HG02852 (cell line): ENCODE data around the gene PRSS53.

Source experiments
- ATAC-seq: cut with Tn5 transposase; IDR thresholded peaks from one replicate; pipeline ENCODE4 v1.9.1; 2021; ENCODE audit warnings: mild to moderate bottlenecking, moderate library complexity; ENCODE audit not compliant: unreplicated experiment

Gene PRSS53

DNA sequence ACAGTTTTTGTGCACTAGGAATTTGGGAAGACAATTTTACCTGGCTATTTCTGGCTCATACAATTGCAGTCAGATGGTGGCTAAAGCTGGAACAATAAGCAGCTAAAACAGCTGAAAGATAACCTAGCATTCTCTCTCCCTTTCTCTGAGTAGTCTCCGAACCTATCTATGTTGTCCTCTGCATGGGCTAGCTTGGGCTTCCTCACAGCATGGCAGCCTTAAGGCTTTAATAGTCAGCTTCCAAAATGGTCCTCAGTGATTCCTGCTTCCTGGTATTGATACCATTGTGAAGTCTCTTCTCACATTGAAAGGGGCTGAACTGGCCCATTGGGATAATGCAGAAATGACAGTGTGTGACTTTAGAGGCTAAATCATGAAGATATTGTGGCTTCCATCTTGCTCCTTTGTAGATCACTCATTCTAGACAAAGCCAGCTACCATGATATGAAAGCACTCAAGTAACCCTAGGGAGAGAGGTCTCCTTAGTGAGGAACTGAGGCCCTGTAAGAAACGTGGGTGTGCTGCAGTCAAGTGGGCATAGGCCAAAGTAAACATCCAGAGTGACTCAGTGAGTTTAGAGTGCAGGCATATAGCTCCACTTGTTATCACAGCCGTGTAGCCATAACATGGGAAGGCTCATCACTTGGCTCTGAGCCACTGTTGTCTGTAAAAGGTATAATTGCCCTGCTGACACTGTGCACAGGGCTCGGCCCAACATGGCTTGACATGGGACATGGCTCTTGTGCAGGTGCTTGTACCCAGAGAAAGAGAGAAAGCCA lies 11.3 kb upstream of the PRSS53 start:
- no peak for ATAC-seq

DNA sequence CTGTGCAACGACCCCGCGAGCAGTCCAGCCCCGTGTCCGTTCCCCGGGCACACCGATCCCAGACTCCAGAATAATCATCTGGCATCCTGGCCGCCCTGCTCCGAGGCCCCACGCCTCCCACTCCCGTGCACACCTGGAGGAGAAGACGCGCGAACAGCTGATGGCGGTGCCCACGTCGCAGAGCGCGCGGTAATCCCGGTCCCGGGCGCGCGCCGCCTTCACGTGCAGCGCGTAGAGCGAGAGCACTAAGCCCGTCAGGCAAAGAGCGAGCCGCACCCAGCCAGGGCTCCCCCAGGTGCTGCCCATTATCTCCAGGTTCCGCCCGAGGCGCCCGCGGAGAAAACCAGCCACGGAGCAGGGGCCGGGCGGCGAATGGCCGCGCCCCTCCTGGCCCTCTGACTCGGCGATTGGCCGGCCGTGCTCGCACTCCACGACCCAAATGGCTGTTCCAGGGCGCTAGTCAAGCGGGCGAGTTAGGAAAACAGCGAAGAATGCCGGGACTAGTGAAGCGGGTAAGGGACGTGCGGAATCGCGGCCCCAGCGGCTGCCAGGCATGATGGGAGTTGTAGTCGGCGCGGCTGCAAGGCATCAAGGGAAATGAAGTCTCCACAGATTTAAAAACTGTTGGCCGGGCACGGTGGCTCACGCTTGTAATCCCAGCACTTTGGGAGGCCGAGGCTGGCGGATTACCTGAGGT lies 5.8 kb upstream of the PRSS53 start, which contains the start of gene VKORC1:
Gene VKORC1, minus strand, starts transcription at position 374 of the 697 bp plus-strand sequence. Its CDS starts 68 bp downstream, at position 306.
- ATAC-seq: peak; percentile 83

- no peak for ATAC-seq
These were observed 5.3 kb upstream of the PRSS53 start for GRCh38 chr16:31094088-31094423.

DNA sequence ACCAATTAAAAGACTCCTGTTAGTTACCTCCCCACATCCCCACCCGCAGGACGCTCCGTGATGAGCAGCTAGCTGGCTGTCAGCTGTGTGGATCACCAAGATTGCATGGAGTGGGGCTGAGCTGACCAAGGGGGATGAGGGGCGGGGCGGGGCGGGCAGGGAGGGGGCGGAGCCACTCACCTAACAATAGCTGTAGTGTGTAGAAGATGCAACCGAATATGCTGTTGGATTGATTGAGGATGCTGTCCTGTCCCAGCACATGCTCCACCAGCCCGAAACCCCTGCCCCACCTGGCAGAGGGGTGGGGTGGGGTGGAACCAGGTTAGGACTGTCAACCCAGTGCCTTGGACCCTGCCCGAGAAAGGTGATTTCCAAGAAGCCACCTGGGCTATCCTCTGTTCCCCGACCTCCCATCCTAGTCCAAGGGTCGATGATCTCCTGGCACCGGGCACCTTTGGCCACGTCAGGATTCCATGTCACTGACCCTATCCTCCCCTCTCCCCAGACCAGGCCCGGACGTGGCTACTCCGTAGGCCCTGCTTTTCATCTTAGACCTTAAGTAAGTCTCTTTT lies 4.5 kb upstream of the PRSS53 start:
- no peak for ATAC-seq

DNA sequence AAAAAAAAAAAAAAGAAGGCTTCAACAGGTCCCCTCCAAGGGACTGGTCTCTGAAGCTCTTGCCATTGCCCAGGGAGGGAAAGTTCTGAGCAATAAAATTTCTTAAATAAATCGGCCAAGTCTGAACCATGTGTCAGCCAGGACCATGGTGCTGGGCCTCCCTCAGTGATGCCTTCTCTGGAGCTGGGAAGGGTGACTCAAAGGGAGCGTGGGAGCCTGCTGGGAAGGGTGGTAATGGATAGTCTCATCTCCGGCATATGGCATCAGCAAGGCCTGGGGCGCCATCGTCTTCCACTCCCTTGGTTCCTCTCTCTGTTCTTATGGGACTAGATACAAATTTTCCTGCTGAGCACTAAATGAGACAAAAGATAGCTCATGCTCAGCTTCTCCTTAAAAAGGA lies 3.6 kb upstream of the PRSS53 start:
- no peak for ATAC-seq

DNA sequence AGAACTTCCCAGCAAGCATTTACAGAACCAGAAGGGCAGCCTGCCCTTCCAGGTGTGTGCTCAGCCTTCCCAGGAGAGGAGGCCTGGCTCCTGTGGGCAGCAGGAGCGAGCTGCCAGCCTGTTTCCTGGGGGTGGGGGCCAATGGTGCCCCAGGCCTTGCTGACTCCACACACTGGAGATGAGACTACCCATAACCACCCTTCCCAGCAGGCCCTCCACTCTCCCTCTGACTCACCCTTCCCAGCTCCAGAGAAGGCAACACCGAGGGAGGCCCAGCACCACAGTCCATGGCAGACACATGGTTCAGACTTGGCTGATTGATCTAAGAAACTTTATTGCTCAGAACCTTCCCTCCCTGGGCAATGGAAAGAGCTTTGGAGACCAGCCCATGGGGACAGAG lies 1.8 kb upstream of the PRSS53 start:
- no peak for ATAC-seq

DNA sequence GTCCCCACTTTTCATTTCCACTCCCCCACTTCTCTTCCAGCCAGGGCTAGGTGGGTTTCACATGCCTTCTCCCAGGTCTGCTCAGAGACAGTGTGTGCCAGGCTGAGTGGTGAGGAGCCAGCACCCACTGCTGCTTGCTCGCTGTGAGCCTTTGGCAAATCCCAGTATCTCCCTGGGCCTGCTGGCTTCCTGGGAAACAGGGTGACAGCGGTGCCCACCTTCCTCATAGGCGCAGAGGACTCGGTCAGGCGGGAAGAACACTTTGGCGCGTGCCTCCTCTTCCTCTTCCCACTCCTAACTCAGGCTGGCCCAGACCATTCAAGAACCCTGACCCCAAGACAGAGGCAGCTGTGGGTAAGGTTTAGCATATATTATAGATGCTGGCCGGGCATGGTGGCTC lies 456 bp upstream of the PRSS53 start:
- no peak for ATAC-seq

DNA sequence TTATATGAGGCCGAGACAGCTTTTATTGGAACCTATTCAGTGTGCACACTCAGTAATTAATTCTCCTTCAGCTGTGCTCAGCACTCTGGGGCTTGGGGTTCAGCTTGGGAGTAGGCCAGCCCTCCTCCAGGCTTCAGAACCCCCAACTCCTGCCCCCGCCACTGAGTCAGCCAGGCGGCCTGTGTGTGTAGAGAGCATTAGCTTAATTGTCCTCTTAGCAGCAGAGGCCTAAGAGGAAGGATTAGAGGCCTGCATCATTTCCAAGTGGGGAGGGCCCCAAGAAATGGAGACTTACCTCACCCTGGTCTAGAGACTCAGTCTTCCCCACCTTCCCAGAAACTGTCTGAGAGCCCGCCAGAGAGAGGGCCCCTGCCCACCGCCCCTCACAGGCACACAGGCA lies 772 bp downstream of the PRSS53 start:
- no peak for ATAC-seq

DNA sequence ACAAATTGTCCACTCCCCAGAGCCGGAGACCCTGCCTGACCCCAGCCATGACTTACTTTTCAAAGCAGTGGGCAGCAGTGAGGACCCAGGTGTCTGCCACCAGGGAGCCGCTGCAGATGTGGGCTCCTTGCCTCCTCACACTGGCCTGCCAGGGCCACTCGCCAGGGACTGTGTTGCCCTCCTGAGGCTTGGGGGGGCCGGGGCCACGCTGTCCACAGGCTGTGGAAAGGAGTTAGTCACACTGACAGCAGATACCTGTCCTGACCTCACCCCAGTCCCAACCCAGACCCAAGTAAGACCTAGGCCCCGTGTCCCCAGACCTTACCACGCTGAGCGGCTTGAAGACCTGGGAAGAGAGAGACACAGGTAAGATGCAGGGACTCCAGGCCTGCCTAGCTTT lies 1.3 kb downstream of the PRSS53 start:
- ATAC-seq: no peak

GRCh38 chr16:31086629-31086906 lies 2.2 kb downstream of the PRSS53 start:
- ATAC-seq: no peak

GRCh38 chr16:31085873-31086628 lies 2.7 kb downstream of the PRSS53 start:
- ATAC-seq: no peak

- no peak for ATAC-seq
These were observed 3.3 kb downstream of the PRSS53 start for GRCh38 chr16:31085411-31085810.

DNA sequence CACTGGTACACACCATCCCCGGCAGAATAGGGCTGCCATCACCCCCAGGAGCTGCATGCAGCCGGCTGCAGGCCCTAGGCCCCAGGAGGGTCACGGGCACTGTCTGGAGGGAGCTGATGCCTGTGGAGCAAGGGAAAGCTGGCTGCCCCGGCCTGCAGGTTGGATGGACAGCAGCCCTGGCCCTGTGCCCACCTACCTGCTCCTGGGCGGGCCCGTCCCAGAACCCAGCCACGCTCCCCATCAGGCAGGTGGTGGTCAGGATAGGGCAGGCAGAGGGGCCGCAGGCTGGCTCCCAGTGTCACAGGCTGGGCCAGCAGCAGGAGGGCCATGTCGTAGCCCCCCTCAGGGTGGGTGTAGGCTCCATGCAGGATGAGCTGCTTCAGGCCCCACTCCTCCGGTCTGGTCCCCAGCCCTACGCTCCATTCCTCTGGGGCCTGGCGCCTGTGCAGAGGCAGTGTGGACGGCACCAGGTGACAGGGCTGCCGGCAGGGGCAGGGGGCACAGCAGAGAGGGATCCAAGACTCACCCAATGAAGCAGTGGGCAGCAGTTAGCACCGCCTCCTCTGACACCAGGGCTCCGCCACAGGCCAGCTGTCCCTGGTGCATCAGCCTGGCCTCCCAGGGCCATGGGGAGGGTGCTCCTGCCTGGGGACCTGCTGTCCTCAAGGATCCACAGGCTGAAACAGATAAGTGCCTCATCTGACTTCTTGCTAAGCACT lies 4.0 kb downstream of the PRSS53 start:
- no peak for ATAC-seq

- ATAC-seq: no peak
These were observed 4.8 kb downstream of the PRSS53 start for GRCh38 chr16:31083981-31084380.

GRCh38 chr16:31083556-31083955 lies 5.2 kb downstream of the PRSS53 start:
- ATAC-seq: no peak

- ATAC-seq: no peak
These were observed 5.7 kb downstream of the PRSS53 start for GRCh38 chr16:31083081-31083480.

GRCh38 chr16:31082368-31083045 lies 6.2 kb downstream of the PRSS53 start:
- no peak for ATAC-seq

DNA sequence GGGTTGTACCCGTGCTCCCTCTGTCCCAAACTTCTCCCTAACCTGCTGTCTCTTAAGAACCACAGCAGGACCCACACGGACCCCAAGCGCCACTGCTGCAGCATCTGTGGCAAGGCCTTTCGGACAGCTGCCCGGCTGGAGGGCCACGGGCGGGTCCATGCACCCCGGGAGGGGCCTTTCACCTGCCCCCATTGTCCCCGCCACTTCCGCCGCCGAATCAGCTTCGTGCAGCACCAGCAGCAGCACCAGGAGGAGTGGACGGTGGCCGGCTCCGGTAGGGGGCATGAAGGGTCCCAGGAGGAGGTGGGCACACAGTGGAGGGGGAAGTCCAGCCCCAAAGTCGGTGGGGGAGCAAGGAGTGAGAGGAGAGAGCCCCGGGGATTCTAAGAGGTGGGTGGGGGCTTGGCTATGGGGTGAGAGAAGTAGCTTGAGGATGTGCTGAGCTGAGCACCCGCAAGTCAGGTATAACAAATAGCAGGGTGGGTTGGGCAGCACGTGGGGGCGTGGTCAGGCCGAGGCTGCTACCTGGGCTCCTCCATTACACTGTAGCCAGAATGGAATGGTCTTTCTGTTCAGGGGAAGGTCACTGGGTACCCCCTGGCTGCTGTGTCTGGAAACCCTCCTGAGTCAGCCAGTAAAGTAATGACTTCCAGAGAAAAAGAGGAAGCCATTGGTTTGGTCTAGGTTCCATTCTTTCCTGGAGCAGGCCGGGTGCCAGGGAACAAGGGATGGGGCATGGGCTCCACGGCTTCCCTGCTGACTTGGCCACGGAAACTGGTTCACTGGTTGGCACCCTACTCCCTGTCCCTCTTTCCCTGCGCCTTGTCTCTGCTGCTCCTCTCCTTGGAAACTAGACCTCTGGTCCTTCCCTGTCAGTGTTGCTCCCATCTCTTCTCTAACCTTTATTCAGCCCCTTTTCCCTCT lies 7.1 kb downstream of the PRSS53 start:
- ATAC-seq: no peak

DNA sequence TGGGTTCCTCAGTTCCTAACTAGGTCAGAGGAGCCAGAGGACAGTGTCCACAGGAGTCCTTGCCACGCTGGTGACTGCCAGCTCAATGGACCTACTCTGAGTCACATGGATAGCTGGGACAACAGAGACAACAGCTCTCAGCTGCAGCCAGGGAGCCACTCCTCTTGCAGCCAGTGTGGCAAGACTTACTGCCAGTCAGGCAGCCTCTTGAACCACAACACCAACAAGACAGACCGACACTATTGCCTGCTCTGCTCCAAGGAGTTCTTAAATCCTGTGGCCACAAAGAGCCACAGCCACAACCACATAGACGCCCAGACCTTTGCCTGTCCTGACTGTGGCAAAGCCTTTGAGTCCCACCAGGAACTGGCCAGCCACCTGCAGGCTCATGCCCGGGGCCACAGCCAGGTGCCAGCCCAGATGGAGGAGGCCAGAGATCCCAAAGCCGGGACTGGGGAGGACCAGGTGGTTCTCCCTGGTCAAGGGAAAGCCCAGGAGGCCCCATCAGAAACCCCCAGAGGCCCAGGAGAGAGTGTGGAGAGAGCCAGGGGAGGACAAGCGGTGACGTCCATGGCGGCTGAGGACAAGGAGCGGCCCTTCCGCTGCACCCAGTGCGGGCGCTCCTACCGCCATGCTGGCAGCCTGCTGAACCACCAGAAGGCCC lies 7.9 kb downstream of the PRSS53 start:
- ATAC-seq: no peak
